WTC11 (cell line): ENCODE results near the gene P3R3URF. TPM values are rescaled to one million over a fixed set of nuclear protein-coding genes. Genes with fewer than 3 reads are reported as not detected.

Experiments used
- ATAC-seq: fragments of 200-7000 bp; cut with Tn5 transposase; 2 replicates; pipeline ENCODE4 v1.10.0; 2021; ENCODE audit warnings: mild to moderate bottlenecking, moderate library complexity
- CTCF ChIA-PET: fragments of 300-600 bp; sonication (Branson Sonifier 250); formaldehyde crosslinking; loops from one replicate; lab custom pipeline; 2021; ENCODE audit warnings: antibody characterized with exemption; lab: Charles Lee
- POLR2A ChIA-PET: fragments of 350-600 bp; sonication (Branson Sonifier 250); formaldehyde crosslinking; loops from one replicate; lab custom pipeline; 2021; ENCODE audit warnings: antibody characterized with exemption; lab: Charles Lee
- DNase-seq: peaks from one replicate; pipeline ENCODE4 v3.0.0; 2021; ENCODE audit warnings: low spot score
- H3K27ac Mint-ChIP-seq: 2 replicates; pipeline ENCODE4 v1.8.0; 2021; ENCODE audit warnings: mixed read lengths
- H3K27me3 Mint-ChIP-seq: 2 replicates; pipeline ENCODE4 v1.8.0; 2021; ENCODE audit warnings: low read depth, mild to moderate bottlenecking, moderate library complexity, mixed read lengths
- H3K36me3 Mint-ChIP-seq: 2 replicates; pipeline ENCODE4 v1.8.0; 2021; ENCODE audit warnings: mixed read lengths
- H3K4me1 Mint-ChIP-seq: 2 replicates; pipeline ENCODE4 v1.8.0; 2022; ENCODE audit warnings: mixed read lengths
- H3K4me3 Mint-ChIP-seq: 2 replicates; pipeline ENCODE4 v1.8.0; 2021; ENCODE audit warnings: mild to moderate bottlenecking, moderate library complexity, mixed read lengths
- H3K9me3 Mint-ChIP-seq: 2 replicates; pipeline ENCODE4 v1.8.0; 2021; ENCODE audit warnings: mixed read lengths
- ATF1 ChIP-seq: sonication (generic); formaldehyde crosslinking; IDR thresholded peaks from 2 replicates; pipeline ENCODE4 v1.8.1; 2023; ENCODE audit warnings: mild to moderate bottlenecking, moderate library complexity, missing genetic modification reagents
- ATF6 ChIP-seq: sonication (generic); formaldehyde crosslinking; IDR thresholded peaks from 2 replicates; pipeline ENCODE4 v1.8.1; 2023; ENCODE audit warnings: mild to moderate bottlenecking, missing genetic modification reagents
- CREM ChIP-seq: sonication (generic); formaldehyde crosslinking; IDR thresholded peaks from 2 replicates; pipeline ENCODE4 v1.8.1; 2022; ENCODE audit warnings: mild to moderate bottlenecking, missing genetic modification reagents, moderate library complexity
- ETV6 ChIP-seq: sonication (generic); formaldehyde crosslinking; IDR thresholded peaks from 2 replicates; pipeline ENCODE4 v1.8.1; 2022; ENCODE audit warnings: mild to moderate bottlenecking, missing genetic modification reagents
- FOXK1 ChIP-seq: sonication (generic); formaldehyde crosslinking; IDR thresholded peaks from 2 replicates; pipeline ENCODE4 v1.8.0; 2022; ENCODE audit warnings: mild to moderate bottlenecking, moderate library complexity, missing genetic modification reagents
- GTF2I ChIP-seq: fragments of 250-450 bp; sonication (Bioruptor Pico); conservative IDR thresholded peaks from 2 replicates; pipeline ENCODE4 v1.4.0; 2021; ENCODE audit warnings: mild to moderate bottlenecking
- HMGA2 ChIP-seq: fragments of 250-450 bp; sonication (Bioruptor Pico); IDR thresholded peaks from 2 replicates; pipeline ENCODE4 v1.4.0; 2021; ENCODE audit warnings: mild to moderate bottlenecking, moderate library complexity
- IRF2 ChIP-seq: sonication (generic); formaldehyde crosslinking; IDR thresholded peaks from 2 replicates; pipeline ENCODE4 v1.8.0; 2022; ENCODE audit warnings: low read depth, missing genetic modification reagents, borderline replicate concordance
- MXD4 ChIP-seq: fragments of 250-450 bp; sonication (Bioruptor Pico); IDR thresholded peaks from 2 replicates; pipeline ENCODE4 v1.8.0; 2021; ENCODE audit warnings: mild to moderate bottlenecking, moderate library complexity, borderline replicate concordance
- NR3C1 ChIP-seq: sonication (generic); formaldehyde crosslinking; conservative IDR thresholded peaks from 2 replicates; pipeline ENCODE4 v1.8.1; 2023; ENCODE audit warnings: low read depth, mild to moderate bottlenecking, missing genetic modification reagents
- RELA ChIP-seq: sonication (generic); formaldehyde crosslinking; IDR thresholded peaks from 2 replicates; pipeline ENCODE4 v1.8.1; 2022; ENCODE audit warnings: missing genetic modification reagents, mild to moderate bottlenecking, borderline replicate concordance
- SP1 ChIP-seq: sonication (generic); formaldehyde crosslinking; conservative IDR thresholded peaks from 2 replicates; pipeline ENCODE4 v1.8.1; 2022; ENCODE audit warnings: missing genetic modification reagents
- TEAD4 ChIP-seq: sonication (generic); formaldehyde crosslinking; IDR thresholded peaks from 2 replicates; pipeline ENCODE4 v1.8.0; 2022; ENCODE audit warnings: mild to moderate bottlenecking, missing genetic modification reagents
- TP53 ChIP-seq: sonication (generic); formaldehyde crosslinking; IDR thresholded peaks from 2 replicates; pipeline ENCODE4 v1.8.1; 2023; ENCODE audit warnings: mild to moderate bottlenecking, missing genetic modification reagents
- USF2 ChIP-seq: sonication (generic); formaldehyde crosslinking; IDR thresholded peaks from 2 replicates; pipeline ENCODE4 v1.8.1; 2023; ENCODE audit warnings: mild to moderate bottlenecking, missing genetic modification reagents, moderate library complexity
- ZNF263 ChIP-seq: sonication (generic); formaldehyde crosslinking; IDR thresholded peaks from 2 replicates; pipeline ENCODE4 v1.8.1; 2022; ENCODE audit warnings: low read depth, mild to moderate bottlenecking, moderate library complexity, missing genetic modification reagents
- ZNF317 ChIP-seq: sonication (generic); formaldehyde crosslinking; IDR thresholded peaks from 2 replicates; pipeline ENCODE4 v1.8.1; 2023; ENCODE audit warnings: low read depth, mild to moderate bottlenecking, moderate library complexity, missing genetic modification reagents, borderline replicate concordance
- ZNF671 ChIP-seq: fragments of 250-450 bp; sonication (Bioruptor Pico); IDR thresholded peaks from 2 replicates; pipeline ENCODE4 v1.8.0; 2021; ENCODE audit warnings: mild to moderate bottlenecking
- total RNA-seq: library from RNA; stranded (reverse); gene quantifications from 3 replicates; pipeline ENCODE4 v1.2.3, GENCODE V29; 2021
- TF ChIP-seq, protein P1 (sequence below): sonication (generic); formaldehyde crosslinking; IDR thresholded peaks from 2 replicates; pipeline ENCODE4 v1.8.0; 2022; ENCODE audit warnings: mild to moderate bottlenecking, missing genetic modification reagents
- TF ChIP-seq, protein P2 (sequence below): fragments of 250-450 bp; sonication (Bioruptor Pico); IDR thresholded peaks from 2 replicates; pipeline ENCODE4 v1.9.0; 2021; ENCODE audit warnings: mild to moderate bottlenecking
- TF ChIP-seq, protein P3 (sequence below): fragments of 250-450 bp; sonication (Bioruptor Pico); IDR thresholded peaks from 2 replicates; pipeline ENCODE4 v1.9.0; 2021; ENCODE audit warnings: moderate library complexity, mild to moderate bottlenecking, inconsistent platforms, borderline replicate concordance
- TF ChIP-seq, protein P4 (sequence below): sonication (generic); formaldehyde crosslinking; conservative IDR thresholded peaks from 2 replicates; pipeline ENCODE4 v1.8.1; 2023; ENCODE audit warnings: mild to moderate bottlenecking, low read depth, missing genetic modification reagents, moderate library complexity

The P3R3URF gene
- total RNA-seq, 1 experiment from 2014 or later, result not detected

DNA sequence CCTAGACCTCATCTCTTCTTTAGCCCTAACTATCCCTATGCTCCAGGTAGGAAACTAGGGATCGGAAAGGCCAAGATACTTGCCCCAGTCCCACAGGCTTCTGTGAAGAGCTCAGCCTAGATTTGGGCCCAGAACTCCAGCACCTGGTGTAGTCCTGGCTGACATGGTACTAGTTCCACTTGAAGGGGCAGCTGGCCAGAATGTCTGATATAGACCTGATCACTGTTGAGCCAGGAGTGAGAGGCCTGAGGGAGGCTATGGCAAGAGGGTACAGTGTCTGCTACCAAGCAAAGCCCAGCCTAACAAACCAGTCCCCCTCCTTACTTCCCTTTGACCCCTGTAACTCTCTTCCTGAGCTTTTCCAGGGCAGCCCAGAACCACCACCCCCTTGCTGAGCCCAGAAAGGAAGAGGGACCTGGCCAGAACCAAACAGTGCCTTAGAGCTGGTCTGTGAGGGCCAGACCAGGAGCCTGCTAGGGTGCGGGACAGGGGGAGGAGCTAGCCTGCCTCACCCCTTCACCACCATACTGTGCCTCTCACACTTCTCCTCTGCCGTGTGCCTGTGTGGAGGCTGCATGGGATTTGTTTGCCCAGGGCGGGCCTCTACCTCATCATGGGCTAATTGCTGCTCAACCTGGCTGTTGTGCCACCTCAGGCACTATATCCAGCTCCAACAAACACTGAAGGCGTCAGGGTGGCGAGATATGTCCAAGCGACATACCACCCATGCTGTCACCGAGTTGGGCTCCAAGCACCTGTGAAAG lies 11.0 kb upstream of the P3R3URF start:
- CTCF ChIA-PET, result interaction anchor here (0.6 to 1.4 kb wide), 4 partner anchors 36 to 60 kb away, joined by 3 to 6 read pairs (median 4); no protein-coding TSS in a partner anchor
- POLR2A ChIA-PET, result no interaction called here
- ATAC-seq, result no peak
- Mint-ChIP-seq H3K27ac (no peak overlapping the region), H3K4me3 (no peak overlapping the region), H3K9me3 (no peaks in the 10 kb centered on the region), H3K4me1 (0 out of 2 replicates have a peak, but pooled peaks cover 4% of the 10 kb centered on the region), H3K36me3 (peaks cover 12% of the 10 kb centered on the region), H3K27me3 (no peaks in the 10 kb centered on the region)
- no peak for DNase-seq
- TF ChIP-seq ETV6 (CRISPR knock-in tag), result no peak
- no peak for TF ChIP-seq TP53

DNA sequence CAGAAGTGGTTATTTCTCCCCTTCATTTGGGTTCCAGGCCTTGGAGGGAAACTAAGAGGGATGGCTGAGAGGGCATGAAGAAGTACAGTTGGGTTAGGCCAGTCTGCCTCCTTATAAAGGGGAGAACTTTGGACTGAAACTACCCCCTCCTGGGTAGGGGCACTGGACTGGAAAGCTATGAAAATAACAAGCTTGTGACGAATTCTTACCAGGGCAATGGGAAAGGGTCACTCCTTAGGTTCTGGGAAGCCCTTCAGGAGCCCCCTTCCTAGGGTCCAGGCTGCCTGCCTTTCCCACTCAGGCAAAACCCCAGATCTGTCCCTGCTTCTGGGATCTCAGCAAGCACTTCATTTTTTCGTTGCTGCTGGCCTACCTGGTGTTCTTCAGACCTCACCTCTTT lies 9.8 kb upstream of the P3R3URF start:
- H3K27me3 Mint-ChIP-seq, result peaks cover 8% of the 10 kb centered on the region

DNA sequence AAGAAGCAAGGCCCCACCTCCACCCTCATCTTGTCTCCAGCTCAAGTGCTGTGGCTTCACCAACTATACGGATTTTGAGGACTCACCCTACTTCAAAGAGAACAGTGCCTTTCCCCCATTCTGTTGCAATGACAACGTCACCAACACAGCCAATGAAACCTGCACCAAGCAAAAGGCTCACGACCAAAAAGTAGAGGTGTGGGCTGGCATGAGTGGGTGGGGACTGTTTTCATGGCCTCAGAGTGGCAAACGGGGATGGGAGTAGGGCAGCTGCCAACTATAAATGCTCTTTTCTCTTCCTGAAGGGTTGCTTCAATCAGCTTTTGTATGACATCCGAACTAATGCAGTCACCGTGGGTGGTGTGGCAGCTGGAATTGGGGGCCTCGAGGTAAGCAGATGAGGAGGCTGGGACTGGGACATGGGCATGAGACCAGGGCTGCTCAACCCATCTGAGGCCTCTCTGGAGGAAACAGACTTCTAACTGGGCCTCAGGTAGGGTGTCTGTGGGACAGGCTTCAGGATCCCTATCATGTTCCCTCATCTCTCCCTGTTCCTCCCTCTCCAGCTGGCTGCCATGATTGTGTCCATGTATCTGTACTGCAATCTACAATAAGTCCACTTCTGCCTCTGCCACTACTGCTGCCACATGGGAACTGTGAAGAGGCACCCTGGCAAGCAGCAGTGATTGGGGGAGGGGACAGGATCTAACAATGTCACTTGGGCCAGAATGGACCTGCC lies 8.8 kb upstream of the P3R3URF start:
- no peak for DNase-seq
- TF ChIP-seq ZNF671 (CRISPR knock-in tag), result no peak
- TF ChIP-seq ATF1, result no peak
- TF ChIP-seq, protein P1, sequence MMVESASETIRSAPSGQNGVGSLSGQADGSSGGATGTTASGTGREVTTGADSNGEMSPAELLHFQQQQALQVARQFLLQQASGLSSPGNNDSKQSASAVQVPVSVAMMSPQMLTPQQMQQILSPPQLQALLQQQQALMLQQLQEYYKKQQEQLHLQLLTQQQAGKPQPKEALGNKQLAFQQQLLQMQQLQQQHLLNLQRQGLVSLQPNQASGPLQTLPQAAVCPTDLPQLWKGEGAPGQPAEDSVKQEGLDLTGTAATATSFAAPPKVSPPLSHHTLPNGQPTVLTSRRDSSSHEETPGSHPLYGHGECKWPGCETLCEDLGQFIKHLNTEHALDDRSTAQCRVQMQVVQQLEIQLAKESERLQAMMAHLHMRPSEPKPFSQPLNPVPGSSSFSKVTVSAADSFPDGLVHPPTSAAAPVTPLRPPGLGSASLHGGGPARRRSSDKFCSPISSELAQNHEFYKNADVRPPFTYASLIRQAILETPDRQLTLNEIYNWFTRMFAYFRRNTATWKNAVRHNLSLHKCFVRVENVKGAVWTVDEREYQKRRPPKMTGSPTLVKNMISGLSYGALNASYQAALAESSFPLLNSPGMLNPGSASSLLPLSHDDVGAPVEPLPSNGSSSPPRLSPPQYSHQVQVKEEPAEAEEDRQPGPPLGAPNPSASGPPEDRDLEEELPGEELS, result no peak
- no peak for TF ChIP-seq IRF2 (CRISPR knock-in tag)
- no peak for TF ChIP-seq RELA (CRISPR knock-in tag)
- TF ChIP-seq USF2 (CRISPR knock-in tag), result no peak
- no peak for TF ChIP-seq ZNF317 (CRISPR knock-in tag)
- TF ChIP-seq SP1, result no peak

More for the DNA sequence above, 9.8 kb upstream of the P3R3URF start:
- TF ChIP-seq ATF6 (no peak), FOXK1 (no peak), NR3C1 (no peak), TEAD4 (CRISPR knock-in tag) (no peak), TP53 (no peak), MXD4 (CRISPR knock-in tag) (no peak), GTF2I (CRISPR knock-in tag) (no peak), ZNF263 (CRISPR knock-in tag) (no peak), ZNF671 (CRISPR knock-in tag) (no peak), HMGA2 (CRISPR knock-in tag) (no peak), CREM (CRISPR knock-in tag) (no peak)
- TF ChIP-seq, protein P2, sequence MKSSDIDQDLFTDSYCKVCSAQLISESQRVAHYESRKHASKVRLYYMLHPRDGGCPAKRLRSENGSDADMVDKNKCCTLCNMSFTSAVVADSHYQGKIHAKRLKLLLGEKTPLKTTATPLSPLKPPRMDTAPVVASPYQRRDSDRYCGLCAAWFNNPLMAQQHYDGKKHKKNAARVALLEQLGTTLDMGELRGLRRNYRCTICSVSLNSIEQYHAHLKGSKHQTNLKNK (CRISPR knock-in tag), result no peak
- TF ChIP-seq, protein P3, sequence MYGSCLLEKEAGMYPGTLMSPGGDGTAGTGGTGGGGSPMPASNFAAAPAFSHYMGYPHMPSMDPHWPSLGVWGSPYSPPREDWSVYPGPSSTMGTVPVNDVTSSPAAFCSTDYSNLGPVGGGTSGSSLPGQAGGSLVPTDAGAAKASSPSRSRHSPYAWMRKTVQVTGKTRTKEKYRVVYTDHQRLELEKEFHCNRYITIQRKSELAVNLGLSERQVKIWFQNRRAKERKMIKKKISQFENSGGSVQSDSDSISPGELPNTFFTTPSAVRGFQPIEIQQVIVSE, result no peak
- TF ChIP-seq, protein P4, sequence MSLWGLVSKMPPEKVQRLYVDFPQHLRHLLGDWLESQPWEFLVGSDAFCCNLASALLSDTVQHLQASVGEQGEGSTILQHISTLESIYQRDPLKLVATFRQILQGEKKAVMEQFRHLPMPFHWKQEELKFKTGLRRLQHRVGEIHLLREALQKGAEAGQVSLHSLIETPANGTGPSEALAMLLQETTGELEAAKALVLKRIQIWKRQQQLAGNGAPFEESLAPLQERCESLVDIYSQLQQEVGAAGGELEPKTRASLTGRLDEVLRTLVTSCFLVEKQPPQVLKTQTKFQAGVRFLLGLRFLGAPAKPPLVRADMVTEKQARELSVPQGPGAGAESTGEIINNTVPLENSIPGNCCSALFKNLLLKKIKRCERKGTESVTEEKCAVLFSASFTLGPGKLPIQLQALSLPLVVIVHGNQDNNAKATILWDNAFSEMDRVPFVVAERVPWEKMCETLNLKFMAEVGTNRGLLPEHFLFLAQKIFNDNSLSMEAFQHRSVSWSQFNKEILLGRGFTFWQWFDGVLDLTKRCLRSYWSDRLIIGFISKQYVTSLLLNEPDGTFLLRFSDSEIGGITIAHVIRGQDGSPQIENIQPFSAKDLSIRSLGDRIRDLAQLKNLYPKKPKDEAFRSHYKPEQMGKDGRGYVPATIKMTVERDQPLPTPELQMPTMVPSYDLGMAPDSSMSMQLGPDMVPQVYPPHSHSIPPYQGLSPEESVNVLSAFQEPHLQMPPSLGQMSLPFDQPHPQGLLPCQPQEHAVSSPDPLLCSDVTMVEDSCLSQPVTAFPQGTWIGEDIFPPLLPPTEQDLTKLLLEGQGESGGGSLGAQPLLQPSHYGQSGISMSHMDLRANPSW (CRISPR knock-in tag), result no peak
- TF ChIP-seq, all 79 proteins: peak for 0
- DNase-seq (no peak), ATAC-seq (no peak)
- ChIA-PET POLR2A (no interaction called here), CTCF (no interaction called here)
- H3K4me3 Mint-ChIP-seq, result no peak overlapping the region
- peaks cover 6% of the 10 kb centered on the region for H3K36me3 Mint-ChIP-seq
- H3K27ac Mint-ChIP-seq, result no peak overlapping the region
- no peaks in the 10 kb centered on the region for H3K9me3 Mint-ChIP-seq
- 0 out of 2 replicates have a peak, but pooled peaks cover 6% of the 10 kb centered on the region for H3K4me1 Mint-ChIP-seq

More for the DNA sequence above, 8.8 kb upstream of the P3R3URF start:
- Mint-ChIP-seq H3K27me3 (peaks cover 8% of the 10 kb centered on the region), H3K4me1 (0 out of 2 replicates have a peak, but pooled peaks cover 6% of the 10 kb centered on the region), H3K9me3 (no peaks in the 10 kb centered on the region), H3K27ac (no peak overlapping the region), H3K36me3 (peaks cover 6% of the 10 kb centered on the region), H3K4me3 (no peak overlapping the region)
- ATAC-seq, result no peak
- ChIA-PET POLR2A (no interaction called here), CTCF (interaction anchor here (0.6 to 4.8 kb wide), 2 partner anchors 27 to 39 kb away, joined by 4 to 62 read pairs; no protein-coding TSS in a partner anchor)
